ENCODE measurements around the gene B3GNT2.

GRCh38 chr2:62250239-62250638 is 54.3 kb downstream of the B3GNT2 start:
- no peak for TF ChIP-seq CTCF (IDR thresholded peaks at IDR 0.05; ENCODE audit: poor library complexity, severe bottlenecking)
- no peak for TF ChIP-seq POLR2AphosphoS5 (IDR thresholded peaks at IDR 0.05)
- TF ChIP-seq EP300 (conservative IDR thresholded peaks at IDR 0.05; ENCODE audit: poor library complexity, severe bottlenecking), result no peak
- no peak for TF ChIP-seq EZH2 (IDR thresholded peaks at IDR 0.05; ENCODE audit: borderline replicate concordance, insufficient read depth, low read length, poor library complexity, severe bottlenecking)
- TF ChIP-seq TAF1 (IDR thresholded peaks at IDR 0.05; ENCODE audit: low read depth), result no peak
- TF ChIP-seq SMC3 (conservative IDR thresholded peaks at IDR 0.05; ENCODE audit: poor library complexity), result no peak

Data from neural cell (in vitro differentiated cells).